Neural progenitor cell (in vitro differentiated cells): ENCODE results near the gene CEP350.

Experiments used
- EZH2 ChIP-seq: fragments of 200-600 bp; sonication (generic); IDR thresholded peaks from 2 replicates; pipeline ENCODE4 v1.6.1; 2017; ENCODE audit warnings: antibody characterized with exemption, mild to moderate bottlenecking, moderate library complexity
- TF ChIP-seq, protein P1 (sequence below): fragments of 200-600 bp; sonication (generic); IDR thresholded peaks from 2 replicates; pipeline ENCODE4 v1.5.1; 2017; ENCODE audit warnings: antibody characterized with exemption, mild to moderate bottlenecking

DNA sequence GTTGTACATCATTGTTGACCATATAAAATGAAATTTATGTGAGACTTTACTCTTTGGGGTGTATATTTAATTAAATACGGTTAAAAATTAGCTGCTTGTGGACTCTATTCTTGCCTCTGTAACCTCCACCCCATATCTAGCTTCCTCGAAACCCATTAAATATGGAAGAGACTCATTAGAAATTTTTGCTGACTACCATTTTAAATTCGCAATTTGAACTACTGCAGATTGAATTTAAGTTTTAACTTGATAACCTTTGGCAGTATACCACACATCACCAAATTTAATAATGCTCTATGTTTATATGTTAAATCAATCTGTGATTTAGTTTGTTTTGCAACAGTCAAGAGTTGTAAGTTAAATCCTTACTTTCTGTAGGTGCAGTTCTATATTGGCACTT is 111.5 kb downstream of the CEP350 start:
- TF ChIP-seq, protein P1, sequence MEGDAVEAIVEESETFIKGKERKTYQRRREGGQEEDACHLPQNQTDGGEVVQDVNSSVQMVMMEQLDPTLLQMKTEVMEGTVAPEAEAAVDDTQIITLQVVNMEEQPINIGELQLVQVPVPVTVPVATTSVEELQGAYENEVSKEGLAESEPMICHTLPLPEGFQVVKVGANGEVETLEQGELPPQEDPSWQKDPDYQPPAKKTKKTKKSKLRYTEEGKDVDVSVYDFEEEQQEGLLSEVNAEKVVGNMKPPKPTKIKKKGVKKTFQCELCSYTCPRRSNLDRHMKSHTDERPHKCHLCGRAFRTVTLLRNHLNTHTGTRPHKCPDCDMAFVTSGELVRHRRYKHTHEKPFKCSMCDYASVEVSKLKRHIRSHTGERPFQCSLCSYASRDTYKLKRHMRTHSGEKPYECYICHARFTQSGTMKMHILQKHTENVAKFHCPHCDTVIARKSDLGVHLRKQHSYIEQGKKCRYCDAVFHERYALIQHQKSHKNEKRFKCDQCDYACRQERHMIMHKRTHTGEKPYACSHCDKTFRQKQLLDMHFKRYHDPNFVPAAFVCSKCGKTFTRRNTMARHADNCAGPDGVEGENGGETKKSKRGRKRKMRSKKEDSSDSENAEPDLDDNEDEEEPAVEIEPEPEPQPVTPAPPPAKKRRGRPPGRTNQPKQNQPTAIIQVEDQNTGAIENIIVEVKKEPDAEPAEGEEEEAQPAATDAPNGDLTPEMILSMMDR = no peak
- no peak for TF ChIP-seq EZH2
